IMR-90 (cell line): ENCODE results near the gene DIP2A. TPM values are rescaled to one million over a fixed set of nuclear protein-coding genes. Genes with fewer than 3 reads are reported as not detected.

Experiments
- ATAC-seq: fragments of 200-7000 bp; cut with Tn5 transposase; 2 replicates; pipeline ENCODE4 v1.9.1; 2020; ENCODE audit warnings: low read depth, mild to moderate bottlenecking, moderate library complexity
- BruUV-seq: library from RNA; stranded (reverse); fragments of 400-500 nt; replicated peaks from 2 replicates; lab custom pipeline; 2021; lab: Mats Ljungman, UMichigan
- CTCF ChIA-PET: fragments of 300-600 bp; formaldehyde crosslinking; extraction: SDS; loops from one replicate; lab custom pipeline; 2021; ENCODE audit warnings: antibody characterized with exemption; lab: Yijun Ruan, JAX
- POLR2A ChIA-PET: fragments of 300-600 bp; sonication (Branson Sonifier 250); formaldehyde crosslinking; loops from one replicate; lab custom pipeline; 2022; ENCODE audit warnings: antibody characterized with exemption; ENCODE audit not compliant: unreplicated experiment; lab: Charles Lee
- DNase-seq: peaks from one replicate; pipeline ENCODE4 v3.0.0; 2013
- H2AFZ ChIP-seq: replicated peaks from 2 replicates; pipeline ENCODE3; 2013; ENCODE audit warnings: low read length, mild to moderate bottlenecking; ENCODE audit not compliant: poor library complexity
- H2AK5ac ChIP-seq: 2 replicates; pipeline ENCODE4 v1.6.1; 2013; ENCODE audit warnings: low read depth, low read length, inconsistent platforms
- H2AK9ac ChIP-seq: replicated peaks from 2 replicates; pipeline ENCODE3; 2013; ENCODE audit warnings: mild to moderate bottlenecking, low read depth, low read length, moderate library complexity; ENCODE audit not compliant: poor library complexity
- H2BK120ac ChIP-seq: 2 replicates; pipeline ENCODE4 v1.6.1; 2013; ENCODE audit warnings: low read depth, low read length, inconsistent platforms
- H2BK15ac ChIP-seq: 3 replicates; pipeline ENCODE4 v1.6.1; 2013; ENCODE audit warnings: low read depth, low read length, inconsistent platforms
- H2BK20ac ChIP-seq: 2 replicates; pipeline ENCODE4 v1.6.1; 2013; ENCODE audit warnings: low read depth, mild to moderate bottlenecking, inconsistent platforms, low read length, moderate library complexity
- H2BK5ac ChIP-seq: 2 replicates; pipeline ENCODE4 v1.6.1; 2013; ENCODE audit warnings: mild to moderate bottlenecking, low read depth, low read length, inconsistent platforms; ENCODE audit not compliant: poor library complexity, severe bottlenecking
- H3K14ac ChIP-seq: replicated peaks from 2 replicates; pipeline ENCODE4 v1.6.1; 2013; ENCODE audit warnings: low read depth, low read length, inconsistent platforms
- H3K18ac ChIP-seq: 2 replicates; pipeline ENCODE4 v1.6.1; 2013; ENCODE audit warnings: low read depth, low read length, control low read depth
- H3K23ac ChIP-seq: 2 replicates; pipeline ENCODE4 v1.6.1; 2013; ENCODE audit warnings: low read depth, low read length, inconsistent platforms
- H3K27ac ChIP-seq: 2 replicates; pipeline ENCODE4 v1.5.1; 2013; ENCODE audit warnings: mild to moderate bottlenecking, control low read depth, low read length; ENCODE audit not compliant: insufficient read depth
- H3K27me3 ChIP-seq: 2 replicates; pipeline ENCODE4 v1.6.1; 2013; ENCODE audit warnings: low read length; ENCODE audit not compliant: control insufficient read depth, insufficient read depth
- H3K36me3 ChIP-seq: 2 replicates; pipeline ENCODE4 v1.6.1; 2013; ENCODE audit warnings: low read length, mixed read lengths; ENCODE audit not compliant: control insufficient read depth, insufficient read depth
- H3K4ac ChIP-seq: 2 replicates; pipeline ENCODE4 v1.6.1; 2013; ENCODE audit warnings: low read depth, low read length, inconsistent platforms
- H3K4me1 ChIP-seq: 2 replicates; pipeline ENCODE4 v1.6.1; 2013; ENCODE audit warnings: low read length, mixed read lengths; ENCODE audit not compliant: control insufficient read depth, insufficient read depth
- H3K4me2 ChIP-seq: 2 replicates; pipeline ENCODE4 v1.6.1; 2013; ENCODE audit warnings: low read depth, mild to moderate bottlenecking, control low read depth, low read length, moderate library complexity
- H3K4me3 ChIP-seq: 2 replicates; pipeline ENCODE4 v1.5.1; 2013; ENCODE audit warnings: low read depth, mild to moderate bottlenecking, control low read depth, low read length, moderate library complexity; ENCODE audit not compliant: insufficient read depth
- H3K56ac ChIP-seq: 2 replicates; pipeline ENCODE4 v1.6.1; 2013; ENCODE audit warnings: low read length, inconsistent platforms; ENCODE audit not compliant: insufficient read depth; ENCODE audit errors: extremely low read depth
- H3K79me1 ChIP-seq, 2 experiments: 2 replicates each; pipeline ENCODE4 v1.6.1; 2013; ENCODE audit warnings: low read length in 2 of 2, inconsistent platforms in 1 of 2, low read depth in 1 of 2
- H3K9ac ChIP-seq: 2 replicates; pipeline ENCODE4 v1.6.1; 2013; ENCODE audit warnings: low read depth, low read length, control low read depth
- H3K9me1 ChIP-seq: 2 replicates; pipeline ENCODE4 v1.6.1; 2013; ENCODE audit warnings: low read length, inconsistent platforms; ENCODE audit not compliant: insufficient read depth
- H3K9me3 ChIP-seq: 2 replicates; pipeline ENCODE4 v1.6.1; 2013; ENCODE audit warnings: low read length; ENCODE audit not compliant: control insufficient read depth, insufficient read depth
- H4K20me1 ChIP-seq: 2 replicates; pipeline ENCODE4 v1.6.1; 2013; ENCODE audit warnings: low read length, inconsistent platforms; ENCODE audit not compliant: insufficient read depth
- H4K5ac ChIP-seq: 2 replicates; pipeline ENCODE4 v1.6.1; 2013; ENCODE audit warnings: mild to moderate bottlenecking, low read depth, low read length, control low read depth
- H4K8ac ChIP-seq, 2 experiments: 2 replicates each; pipeline ENCODE4 v1.6.1; 2013; ENCODE audit warnings: low read depth in 2 of 2, low read length in 2 of 2, control low read depth in 1 of 2, inconsistent platforms in 1 of 2
- H4K91ac ChIP-seq: 2 replicates; pipeline ENCODE4 v1.6.1; 2013; ENCODE audit warnings: low read depth, low read length, inconsistent platforms; ENCODE audit not compliant: insufficient read depth
- BHLHE40 ChIP-seq: fragments of 150-350 bp; IDR thresholded peaks from 2 replicates; pipeline ENCODE4 v1.6.1; 2016; ENCODE audit warnings: mild to moderate bottlenecking, low read depth, low read length
- CEBPB ChIP-seq: IDR thresholded peaks from 2 replicates; pipeline ENCODE4 v1.6.1; 2012; ENCODE audit warnings: low read depth, low read length, improper control_type of control experiment
- FOS ChIP-seq: fragments of 150-350 bp; IDR thresholded peaks from 2 replicates; pipeline ENCODE4 v1.6.1; 2016; ENCODE audit warnings: low read depth, low read length
- NFE2L2 ChIP-seq: fragments of 150-350 bp; IDR thresholded peaks from 2 replicates; pipeline ENCODE4 v1.6.1; 2016; ENCODE audit warnings: low read depth, mild to moderate bottlenecking, low read length
- RCOR1 ChIP-seq: IDR thresholded peaks from 2 replicates; pipeline ENCODE4 v1.6.1; 2012; ENCODE audit warnings: mild to moderate bottlenecking, low read length, improper control_type of control experiment; ENCODE audit not compliant: insufficient replicate concordance
- WGBS, 2 experiments: methylation state at CpG; one replicate each; pipeline versions ENCODE4 v1.1.5 to v1.1.7; 2013; ENCODE audit warnings: missing lambda C conversion rate in 2 of 2; ENCODE audit not compliant: insufficient read length in 1 of 2; ENCODE audit errors: extremely low coverage in 2 of 2; 5-methylcytosine and 5-hydroxymethylcytosine counted together
- dilution Hi-C: fragments of 300-500 bp; cut with HindIII; formaldehyde crosslinking; loops from one replicate; pipeline ENCODE4 v1.14.3; 2018; ENCODE audit warnings: low sequenced_read_pairs; ENCODE audit not compliant: unreplicated experiment
- in situ Hi-C: fragments of 300-500 bp; cut with MboI; formaldehyde crosslinking; loops from 3 replicates; pipeline ENCODE4 v1.14.3; 2019; ENCODE audit warnings: low sequenced_read_pairs, inconsistent platforms, mixed read lengths
- intact Hi-C: fragments of 100-400 bp; cut with micrococcal nuclease; formaldehyde crosslinking; loops from 2 replicates; pipeline ENCODE4 v1.10.0; 2022
- polyA plus RNA-seq, 3 experiments: library from polyadenylated mRNA; depleted of rRNA; stranded (reverse); fragments of >200 nt; gene quantifications; 2 replicates each; pipeline ENCODE4 v1.2.3, GENCODE V29; 2012; ENCODE audit warnings: low replicate concordance in 1 of 3
- total RNA-seq: library from RNA; depleted of rRNA; stranded (reverse); fragments of >200 nt; gene quantifications from 2 replicates; pipeline ENCODE4 v1.2.3, GENCODE V29; 2012
- TF ChIP-seq, protein P1 (sequence below): fragments of 150-350 bp; IDR thresholded peaks from 2 replicates; pipeline ENCODE4 v1.6.1; 2016; ENCODE audit warnings: low read depth, mild to moderate bottlenecking, low read length, moderate library complexity, borderline replicate concordance

DIP2A gene
- total and polyA plus RNA-seq, 2 of the 4 experiments (the other 2 are of a cell fraction), result 17.9 to 24.3 TPM

DNA sequence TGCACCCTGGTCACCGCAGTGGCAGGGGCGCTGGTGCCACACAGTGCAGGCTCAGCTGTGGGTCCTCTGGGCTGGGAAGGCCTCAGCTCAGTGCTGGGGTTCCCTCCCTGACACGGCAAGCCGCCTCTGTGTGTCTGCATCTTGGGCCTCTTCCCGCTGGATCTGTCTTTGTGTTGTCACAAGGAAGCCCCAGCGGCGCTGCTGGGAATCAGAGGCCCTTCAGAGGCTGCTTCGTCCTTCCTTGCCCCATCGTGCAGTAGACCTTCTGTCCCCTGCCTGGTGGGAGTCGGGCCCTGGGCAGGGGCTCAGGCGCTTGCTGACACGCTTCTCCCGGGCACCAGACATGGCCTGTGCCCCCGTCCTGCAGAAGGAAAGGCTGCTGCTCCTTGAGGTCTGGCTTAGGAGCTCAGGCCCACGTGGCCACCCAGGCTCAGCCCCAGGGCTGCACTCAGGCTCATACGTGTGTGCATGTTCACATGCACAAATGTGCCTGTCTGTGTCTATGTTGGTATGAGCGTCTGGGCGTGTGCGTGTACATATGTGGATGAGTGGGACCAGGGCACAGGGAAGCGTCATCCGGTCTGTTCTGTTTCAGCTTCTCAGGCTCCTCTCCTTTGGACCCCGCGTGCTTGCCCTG lies 24.3 kb upstream of the DIP2A start:
- POLR2A ChIA-PET, result no interaction called here
- Histone ChIP-seq H4K5ac (no peak overlapping the region), H2BK5ac (no peak overlapping the region), H3K4me1 (no peaks in the 10 kb centered on the region), H4K20me1 (no peaks in the 10 kb centered on the region), H4K8ac (no peak overlapping the region), H3K9me1 (no peaks in the 10 kb centered on the region), H2AK5ac (no peak overlapping the region), H3K9me3 (no peaks in the 10 kb centered on the region), H3K14ac (no peak overlapping the region; the same call in 1 of the 2 replicates), H3K23ac (no peak overlapping the region), H3K9ac (no peak overlapping the region), H3K27ac (no peak overlapping the region), H3K4me3 (no peak overlapping the region), H3K18ac (no peak overlapping the region), H3K27me3 (no peaks in the 10 kb centered on the region), H3K79me1 (peaks cover 0 to 8% of the 10 kb centered on the region in 2 experiments; a peak in 2 of 4 replicates), H2BK120ac (no peak overlapping the region), H3K36me3 (peaks cover 60% of the 10 kb centered on the region), H3K56ac (no peak overlapping the region), H3K4ac (no peak overlapping the region), H2AFZ (no peak overlapping the region), H4K91ac (no peak overlapping the region), H2BK20ac (no peak overlapping the region), H2BK15ac (no peak overlapping the region), H2AK9ac (no peak overlapping the region), H3K4me2 (no peak overlapping the region)
- in situ Hi-C loops, result no loop called here
- no peak for TF ChIP-seq RCOR1
- TF ChIP-seq CEBPB, result no peak
- TF ChIP-seq FOS, result no peak
- no peak for TF ChIP-seq NFE2L2
- TF ChIP-seq, protein P1, sequence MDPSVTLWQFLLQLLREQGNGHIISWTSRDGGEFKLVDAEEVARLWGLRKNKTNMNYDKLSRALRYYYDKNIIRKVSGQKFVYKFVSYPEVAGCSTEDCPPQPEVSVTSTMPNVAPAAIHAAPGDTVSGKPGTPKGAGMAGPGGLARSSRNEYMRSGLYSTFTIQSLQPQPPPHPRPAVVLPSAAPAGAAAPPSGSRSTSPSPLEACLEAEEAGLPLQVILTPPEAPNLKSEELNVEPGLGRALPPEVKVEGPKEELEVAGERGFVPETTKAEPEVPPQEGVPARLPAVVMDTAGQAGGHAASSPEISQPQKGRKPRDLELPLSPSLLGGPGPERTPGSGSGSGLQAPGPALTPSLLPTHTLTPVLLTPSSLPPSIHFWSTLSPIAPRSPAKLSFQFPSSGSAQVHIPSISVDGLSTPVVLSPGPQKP, result no peak
- TF ChIP-seq BHLHE40, result no peak
- no peak for DNase-seq
- 96% methylated on average over 20 of the region's 23 CpGs; no CpG with 5 or more reads in 1 of the 2 experiments for WGBS, 2 experiments
- dilution Hi-C loops, result no loop called here
- BruUV-seq, result no TSS peak
- ATAC-seq, result no peak
- CTCF ChIA-PET, result no interaction called here
- intact Hi-C loops, result no loop called here
